ENCODE measurements around the gene NCOA7. TPM values are rescaled to one million over a fixed set of nuclear protein-coding genes. Genes with fewer than 3 reads are reported as not detected.

NCOA7 gene
- total RNA-seq, 1 donor from 2014 or later, result 6.3 TPM

GRCh38 chr6:125753937-125754259, 36.9 kb upstream of the NCOA7 start:
- Histone ChIP-seq H3K9me3 (ENCODE audit: control insufficient read depth in 3 of 3, low read length in 3 of 3) (no peaks in the 10 kb centered on the region), H3K4me1 (ENCODE audit: control insufficient read depth in 3 of 3, insufficient read depth in 3 of 3, low read length in 3 of 3) (peaks cover 3 to 13% (median 12%) of the 10 kb centered on the region in 3 donors), H3K36me3 (ENCODE audit: control insufficient read depth in 3 of 3, insufficient read depth in 3 of 3, low read length in 3 of 3) (peaks cover under 1 to 17% (median 6%) of the 10 kb centered on the region in 3 donors), H3K27ac (ENCODE audit: low read depth, low read length) (no peak overlapping the region), H3K9ac (ENCODE audit: low read depth in 1 of 3, low read length in 3 of 3) (no peak overlapping the region), H3K4me3 (ENCODE audit: low read length in 3 of 3) (peak overlapping the region in 1 of 3 donors; percentile 4), H3K27me3 (ENCODE audit: control insufficient read depth in 3 of 3, insufficient read depth in 3 of 3, low read length in 3 of 3) (no peaks in the 10 kb centered on the region)

DNA sequence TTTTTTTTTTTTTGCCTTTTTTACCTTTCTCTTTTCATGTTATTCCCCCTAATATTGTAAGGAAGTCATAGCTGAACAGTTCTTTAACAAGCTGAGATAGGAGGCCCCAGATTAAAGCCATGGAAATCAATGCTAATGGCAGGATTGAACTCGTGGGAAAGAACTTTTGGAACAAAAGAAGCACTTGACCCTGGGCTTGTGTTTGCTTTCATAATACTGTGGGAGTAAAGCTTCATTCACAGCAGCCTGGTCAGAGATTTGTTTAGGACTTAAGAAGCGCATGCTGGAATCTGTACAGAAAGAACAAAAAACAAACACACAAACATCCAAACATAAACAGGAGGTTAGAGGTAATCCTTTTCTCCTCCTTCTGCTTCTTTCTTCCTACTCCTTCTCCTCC, 36.2 kb upstream of the NCOA7 start:
- Histone ChIP-seq H3K4me1 (ENCODE audit: control insufficient read depth in 3 of 3, insufficient read depth in 3 of 3, low read length in 3 of 3) (peaks cover 3 to 13% (median 11%) of the 10 kb centered on the region in 3 donors), H3K4me3 (ENCODE audit: low read length in 3 of 3) (no peak overlapping the region), H3K9ac (ENCODE audit: low read depth in 1 of 3, low read length in 3 of 3) (no peak overlapping the region), H3K27ac (ENCODE audit: low read depth, low read length) (no peak overlapping the region), H3K27me3 (ENCODE audit: control insufficient read depth in 3 of 3, insufficient read depth in 3 of 3, low read length in 3 of 3) (no peaks in the 10 kb centered on the region), H3K9me3 (ENCODE audit: control insufficient read depth in 3 of 3, low read length in 3 of 3) (no peaks in the 10 kb centered on the region), H3K36me3 (ENCODE audit: control insufficient read depth in 3 of 3, insufficient read depth in 3 of 3, low read length in 3 of 3) (peaks cover 7 to 21% (median 13%) of the 10 kb centered on the region in 3 donors)

- peaks cover 0 to 3% (median 0%) of the 10 kb centered on the region in 3 donors for H3K4me1 ChIP-seq (ENCODE audit: control insufficient read depth in 3 of 3, insufficient read depth in 3 of 3, low read length in 3 of 3)
- H3K4me3 ChIP-seq (ENCODE audit: low read length in 3 of 3), result no peak overlapping the region
- H3K27ac ChIP-seq (ENCODE audit: low read depth, low read length), result no peak overlapping the region
- H3K9me3 ChIP-seq (ENCODE audit: control insufficient read depth in 3 of 3, low read length in 3 of 3), result no peaks in the 10 kb centered on the region
- H3K36me3 ChIP-seq (ENCODE audit: control insufficient read depth in 3 of 3, insufficient read depth in 3 of 3, low read length in 3 of 3), result peaks cover 11 to 20% (median 18%) of the 10 kb centered on the region in 3 donors
- no peak overlapping the region for H3K9ac ChIP-seq (ENCODE audit: low read depth in 1 of 3, low read length in 3 of 3)
- H3K27me3 ChIP-seq (ENCODE audit: control insufficient read depth in 3 of 3, insufficient read depth in 3 of 3, low read length in 3 of 3), result no peaks in the 10 kb centered on the region
Observed at GRCh38 chr6:125759184-125759902, 31.4 kb upstream of the NCOA7 start.

DNA sequence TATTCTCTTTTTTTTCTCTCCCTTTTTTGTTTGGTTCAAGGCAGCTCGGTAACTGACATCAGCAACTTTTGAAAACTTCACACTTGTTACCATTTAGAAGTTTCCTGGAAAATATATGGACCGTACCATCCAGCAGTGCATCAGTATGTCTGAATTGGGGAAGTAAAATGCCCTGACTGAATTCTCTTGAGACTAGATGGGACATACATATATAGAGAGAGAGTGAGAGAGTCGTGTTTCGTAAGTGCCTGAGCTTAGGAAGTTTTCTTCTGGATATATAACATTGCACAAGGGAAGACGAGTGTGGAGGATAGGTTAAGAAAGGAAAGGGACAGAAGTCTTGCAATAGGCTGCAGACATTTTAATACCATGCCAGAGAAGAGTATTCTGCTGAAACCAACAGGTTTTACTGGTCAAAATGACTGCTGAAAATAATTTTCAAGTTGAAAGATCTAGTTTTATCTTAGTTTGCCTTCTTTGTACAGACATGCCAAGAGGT, 30.8 kb upstream of the NCOA7 start:
- Histone ChIP-seq H3K27ac (ENCODE audit: low read depth, low read length) (no peak overlapping the region), H3K27me3 (ENCODE audit: control insufficient read depth in 3 of 3, insufficient read depth in 3 of 3, low read length in 3 of 3) (no peaks in the 10 kb centered on the region), H3K36me3 (ENCODE audit: control insufficient read depth in 3 of 3, insufficient read depth in 3 of 3, low read length in 3 of 3) (peaks cover 11 to 18% (median 15%) of the 10 kb centered on the region in 3 donors), H3K4me3 (ENCODE audit: low read length in 3 of 3) (no peak overlapping the region), H3K9me3 (ENCODE audit: control insufficient read depth in 3 of 3, low read length in 3 of 3) (no peaks in the 10 kb centered on the region), H3K4me1 (ENCODE audit: control insufficient read depth in 3 of 3, insufficient read depth in 3 of 3, low read length in 3 of 3) (peaks cover 0 to 3% (median 0%) of the 10 kb centered on the region in 3 donors), H3K9ac (ENCODE audit: low read depth in 1 of 3, low read length in 3 of 3) (no peak overlapping the region)

DNA sequence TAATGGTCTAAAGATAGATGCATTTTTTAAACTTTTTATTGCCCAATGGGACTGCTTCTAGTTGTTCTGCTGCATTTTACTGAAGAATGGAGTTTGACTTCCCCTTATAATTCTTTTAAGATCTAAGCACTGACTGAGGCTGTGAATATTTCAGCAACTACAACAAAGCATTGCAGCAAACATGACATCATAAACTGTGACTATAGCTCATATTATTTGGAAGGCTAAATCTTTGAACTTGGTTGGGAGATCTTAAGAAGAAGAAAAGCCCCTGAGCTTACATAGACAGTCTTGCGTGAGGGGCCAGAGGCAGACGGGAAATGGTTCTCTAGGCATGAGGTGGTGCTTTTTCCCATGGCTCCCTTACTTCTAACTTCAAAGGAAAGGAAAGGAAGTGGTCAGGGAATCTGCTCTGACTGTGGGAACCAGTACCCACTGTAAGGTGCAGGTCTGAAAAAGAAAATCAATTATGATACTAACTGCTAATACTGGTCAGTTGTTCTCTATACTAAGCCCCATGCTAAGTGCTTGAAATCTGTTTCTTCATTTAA, 26.6 kb upstream of the NCOA7 start:
- Histone ChIP-seq H3K36me3 (ENCODE audit: control insufficient read depth in 3 of 3, insufficient read depth in 3 of 3, low read length in 3 of 3) (peaks cover 4 to 9% (median 7%) of the 10 kb centered on the region in 3 donors), H3K9me3 (ENCODE audit: control insufficient read depth in 3 of 3, low read length in 3 of 3) (no peaks in the 10 kb centered on the region), H3K27ac (ENCODE audit: low read depth, low read length) (no peak overlapping the region), H3K27me3 (ENCODE audit: control insufficient read depth in 3 of 3, insufficient read depth in 3 of 3, low read length in 3 of 3) (no peaks in the 10 kb centered on the region), H3K4me3 (ENCODE audit: low read length in 3 of 3) (no peak overlapping the region), H3K4me1 (ENCODE audit: control insufficient read depth in 3 of 3, insufficient read depth in 3 of 3, low read length in 3 of 3) (peaks cover 0 to 4% (median 3%) of the 10 kb centered on the region in 3 donors), H3K9ac (ENCODE audit: low read depth in 1 of 3, low read length in 3 of 3) (no peak overlapping the region)

DNA sequence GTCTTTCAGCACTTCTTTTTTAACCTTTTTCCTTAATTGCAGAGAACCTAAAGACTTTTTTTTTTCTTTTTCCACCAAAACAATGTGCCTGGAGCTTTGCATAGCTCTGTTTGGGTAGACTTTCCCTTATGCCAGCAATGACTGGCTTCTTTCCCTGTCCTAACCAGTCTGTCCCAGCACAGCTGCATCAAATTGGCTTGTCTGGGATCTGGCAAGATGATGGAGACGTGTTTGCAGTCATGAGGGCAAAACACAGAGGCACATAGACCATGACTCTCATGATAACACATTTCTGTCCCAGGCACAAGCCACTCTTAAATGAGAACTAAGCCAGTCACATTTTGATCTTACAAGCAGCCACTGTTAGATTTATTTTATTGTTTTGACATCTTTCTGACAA, 24.8 kb upstream of the NCOA7 start:
- Histone ChIP-seq H3K4me3 (ENCODE audit: low read length in 3 of 3) (no peak overlapping the region), H3K9me3 (ENCODE audit: control insufficient read depth in 3 of 3, low read length in 3 of 3) (no peaks in the 10 kb centered on the region), H3K27me3 (ENCODE audit: control insufficient read depth in 3 of 3, insufficient read depth in 3 of 3, low read length in 3 of 3) (no peaks in the 10 kb centered on the region), H3K4me1 (ENCODE audit: control insufficient read depth in 3 of 3, insufficient read depth in 3 of 3, low read length in 3 of 3) (peaks cover 0 to 4% (median 3%) of the 10 kb centered on the region in 3 donors), H3K27ac (ENCODE audit: low read depth, low read length) (no peak overlapping the region), H3K9ac (ENCODE audit: low read depth in 1 of 3, low read length in 3 of 3) (no peak overlapping the region), H3K36me3 (ENCODE audit: control insufficient read depth in 3 of 3, insufficient read depth in 3 of 3, low read length in 3 of 3) (no peaks in the 10 kb centered on the region)

- no peak overlapping the region for H3K9ac ChIP-seq (ENCODE audit: low read depth in 1 of 3, low read length in 3 of 3)
- H3K9me3 ChIP-seq (ENCODE audit: control insufficient read depth in 3 of 3, low read length in 3 of 3), result no peaks in the 10 kb centered on the region
- H3K4me3 ChIP-seq (ENCODE audit: low read length in 3 of 3), result no peak overlapping the region
- H3K36me3 ChIP-seq (ENCODE audit: control insufficient read depth in 3 of 3, insufficient read depth in 3 of 3, low read length in 3 of 3), result no peaks in the 10 kb centered on the region
- H3K4me1 ChIP-seq (ENCODE audit: control insufficient read depth in 3 of 3, insufficient read depth in 3 of 3, low read length in 3 of 3), result peaks cover 0 to 4% (median 3%) of the 10 kb centered on the region in 3 donors
- no peaks in the 10 kb centered on the region for H3K27me3 ChIP-seq (ENCODE audit: control insufficient read depth in 3 of 3, insufficient read depth in 3 of 3, low read length in 3 of 3)
- H3K27ac ChIP-seq (ENCODE audit: low read depth, low read length), result no peak overlapping the region
Observed at GRCh38 chr6:125766641-125767040, 24.1 kb upstream of the NCOA7 start.

DNA sequence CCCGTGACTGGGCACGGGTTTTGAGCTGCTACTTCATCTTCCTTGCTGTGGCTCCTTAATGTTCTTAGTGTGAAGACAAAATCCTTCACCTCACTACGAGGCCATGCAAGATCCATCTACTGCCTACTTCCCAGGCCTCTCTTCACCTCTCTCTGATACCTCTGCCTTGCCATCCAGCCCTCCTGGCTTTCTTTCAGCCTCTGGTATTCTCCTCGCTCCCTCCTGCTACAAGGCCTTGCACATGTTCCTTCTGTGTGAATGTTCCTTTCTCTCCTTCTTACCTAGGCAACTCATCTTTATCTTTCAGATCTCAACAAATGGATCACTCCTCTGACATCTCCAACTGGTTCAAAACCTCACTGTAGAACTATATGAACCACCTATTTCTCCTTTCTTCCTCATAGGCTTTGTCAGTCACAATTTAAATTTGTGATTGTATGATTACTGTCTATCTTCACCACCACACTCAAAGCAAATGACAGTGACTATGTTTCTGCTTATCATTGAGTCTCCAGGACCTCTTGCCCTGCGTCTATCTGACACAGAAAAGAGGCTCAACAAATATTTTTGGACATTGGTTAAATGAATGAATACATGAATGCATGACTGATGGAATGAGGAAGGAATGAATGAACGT, 21.5 kb upstream of the NCOA7 start:
- no peaks in the 10 kb centered on the region for H3K9me3 ChIP-seq (ENCODE audit: control insufficient read depth in 3 of 3, low read length in 3 of 3)
- no peak overlapping the region for H3K9ac ChIP-seq (ENCODE audit: low read depth in 1 of 3, low read length in 3 of 3)
- H3K4me3 ChIP-seq (ENCODE audit: low read length in 3 of 3), result no peak overlapping the region
- H3K36me3 ChIP-seq (ENCODE audit: control insufficient read depth in 3 of 3, insufficient read depth in 3 of 3, low read length in 3 of 3), result no peaks in the 10 kb centered on the region
- no peak overlapping the region for H3K27ac ChIP-seq (ENCODE audit: low read depth, low read length)
- H3K27me3 ChIP-seq (ENCODE audit: control insufficient read depth in 3 of 3, insufficient read depth in 3 of 3, low read length in 3 of 3), result no peaks in the 10 kb centered on the region
- peaks cover 0 to 4% (median 3%) of the 10 kb centered on the region in 3 donors for H3K4me1 ChIP-seq (ENCODE audit: control insufficient read depth in 3 of 3, insufficient read depth in 3 of 3, low read length in 3 of 3)

DNA sequence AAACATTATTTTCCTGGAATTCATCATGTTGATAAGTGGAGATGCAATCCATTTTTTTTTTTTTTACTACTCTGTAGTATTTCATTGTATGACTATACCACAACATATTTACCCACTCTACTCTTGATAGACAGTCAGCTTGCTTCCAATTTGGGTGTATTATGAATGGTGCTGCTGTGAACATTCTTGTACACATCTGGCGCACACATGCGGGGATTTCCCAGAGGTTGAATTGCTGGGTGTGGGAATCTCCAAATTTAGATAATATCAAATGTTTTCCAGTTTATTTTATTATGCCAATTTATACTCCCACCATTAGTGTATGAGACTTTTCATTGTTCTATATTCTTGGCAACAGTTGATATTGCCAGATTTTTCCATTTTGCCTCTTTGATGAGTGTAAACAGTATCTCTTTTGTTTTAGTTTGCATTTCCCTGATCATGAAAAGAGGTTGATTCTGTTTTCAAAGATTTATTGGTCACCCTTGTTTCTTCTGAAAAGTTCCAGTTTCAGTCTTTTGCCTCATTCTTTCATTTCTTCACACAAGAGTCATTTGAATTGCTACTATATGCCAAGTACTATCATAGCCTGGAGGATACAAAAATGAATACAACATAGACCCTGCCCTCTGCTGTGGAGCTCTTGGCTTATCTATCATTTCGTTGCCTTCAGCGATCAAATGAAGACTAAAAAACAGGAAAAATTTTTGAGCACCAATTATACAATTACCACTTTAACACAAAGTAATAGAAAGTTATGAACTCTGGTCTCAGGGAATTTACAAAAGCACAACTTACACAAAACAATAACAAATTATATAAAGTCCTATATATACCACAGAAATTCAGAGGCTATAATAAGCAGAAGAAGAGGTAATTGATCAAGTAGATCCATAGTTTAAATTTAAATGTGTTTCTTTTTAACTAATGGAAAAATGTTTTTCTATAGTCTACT, 17.1 kb upstream of the NCOA7 start:
- no peaks in the 10 kb centered on the region for H3K36me3 ChIP-seq (ENCODE audit: control insufficient read depth in 3 of 3, insufficient read depth in 3 of 3, low read length in 3 of 3)
- H3K4me1 ChIP-seq (ENCODE audit: control insufficient read depth in 3 of 3, insufficient read depth in 3 of 3, low read length in 3 of 3), result no peaks in the 10 kb centered on the region
- H3K9ac ChIP-seq (ENCODE audit: low read depth in 1 of 3, low read length in 3 of 3), result no peak overlapping the region
- no peaks in the 10 kb centered on the region for H3K27me3 ChIP-seq (ENCODE audit: control insufficient read depth in 3 of 3, insufficient read depth in 3 of 3, low read length in 3 of 3)
- no peak overlapping the region for H3K4me3 ChIP-seq (ENCODE audit: low read length in 3 of 3)
- H3K9me3 ChIP-seq (ENCODE audit: control insufficient read depth in 3 of 3, low read length in 3 of 3), result no peaks in the 10 kb centered on the region
- H3K27ac ChIP-seq (ENCODE audit: low read depth, low read length), result no peak overlapping the region
